HepG2 (cell line): ENCODE results near the gene PDCD2. TPM values are rescaled to one million over a fixed set of nuclear protein-coding genes. Genes with fewer than 3 reads are reported as not detected.

ENCODE experiments used
- AHR ChIP-seq: IDR thresholded peaks from 2 replicates; pipeline ENCODE4 v1.6.1; 2018; ENCODE audit warnings: missing genetic modification reagents, missing compliant biosample characterization
- DMAP1 ChIP-seq: IDR thresholded peaks from 2 replicates; pipeline ENCODE4 v1.6.1; 2016
- ETV5 ChIP-seq: IDR thresholded peaks from 2 replicates; pipeline ENCODE4 v1.6.1; 2018; ENCODE audit warnings: missing biosample characterization, missing genetic modification reagents, inconsistent platforms, borderline replicate concordance
- FOXJ3 ChIP-seq: sonication (generic); formaldehyde crosslinking; IDR thresholded peaks from 2 replicates; pipeline ENCODE4 v1.4.0; 2020; ENCODE audit warnings: missing genetic modification reagents, mild to moderate bottlenecking, borderline replicate concordance
- MED1 ChIP-seq: sonication (generic); formaldehyde crosslinking; IDR thresholded peaks from 2 replicates; pipeline ENCODE4 v1.4.0; 2020; ENCODE audit warnings: missing genetic modification reagents
- MEIS1 ChIP-seq: sonication (generic); formaldehyde crosslinking; IDR thresholded peaks from 2 replicates; pipeline ENCODE4 v1.9.0; 2021; ENCODE audit warnings: mild to moderate bottlenecking, missing genetic modification reagents, moderate library complexity, borderline replicate concordance
- SP1 ChIP-seq, 2 experiments: fragments of 450-650 bp in 1 of 2; sonication (generic) in 1 of 2; formaldehyde crosslinking in 1 of 2; IDR thresholded peaks; 2 replicates each; pipeline versions ENCODE4 v1.4.0 to v1.6.1; 2016 to 2020; ENCODE audit warnings: missing genetic modification reagents in 1 of 2
- TBL1XR1 ChIP-seq: fragments of 150-350 bp; IDR thresholded peaks from 2 replicates; pipeline ENCODE4 v1.6.1; 2014; ENCODE audit warnings: borderline replicate concordance, low read length; ENCODE audit not compliant: partially characterized antibody
- TEAD2 ChIP-seq: sonication (generic); formaldehyde crosslinking; IDR thresholded peaks from 2 replicates; pipeline ENCODE4 v1.9.0; 2021; ENCODE audit warnings: missing genetic modification reagents
- TFE3 ChIP-seq: IDR thresholded peaks from 2 replicates; pipeline ENCODE4 v1.6.1; 2016
- ZBTB10 ChIP-seq: sonication (generic); formaldehyde crosslinking; IDR thresholded peaks from 2 replicates; pipeline ENCODE4 v1.4.0; 2020; ENCODE audit warnings: missing genetic modification reagents, borderline replicate concordance
- ZBTB3 ChIP-seq: sonication (generic); formaldehyde crosslinking; IDR thresholded peaks from 2 replicates; pipeline ENCODE4 v1.4.0; 2020; ENCODE audit warnings: low read depth, mild to moderate bottlenecking, moderate library complexity, missing genetic modification reagents, borderline replicate concordance
- ZFP36L2 ChIP-seq: sonication (generic); formaldehyde crosslinking; IDR thresholded peaks from 2 replicates; pipeline ENCODE4 v1.4.0; 2020; ENCODE audit warnings: missing genetic modification reagents
- ZFY ChIP-seq: sonication (generic); formaldehyde crosslinking; IDR thresholded peaks from 2 replicates; pipeline ENCODE4 v1.4.0; 2020; ENCODE audit warnings: missing genetic modification reagents
- ZNF326 ChIP-seq: sonication (generic); formaldehyde crosslinking; IDR thresholded peaks from 2 replicates; pipeline ENCODE4 v1.4.0; 2020; ENCODE audit warnings: missing genetic modification reagents, borderline replicate concordance
- ZNF383 ChIP-seq: sonication (generic); formaldehyde crosslinking; IDR thresholded peaks from 2 replicates; pipeline ENCODE4 v1.4.0; 2020; ENCODE audit warnings: missing genetic modification reagents, mild to moderate bottlenecking, borderline replicate concordance
- ZNF572 ChIP-seq: sonication (generic); formaldehyde crosslinking; IDR thresholded peaks from 2 replicates; pipeline ENCODE4 v1.5.1; 2020; ENCODE audit warnings: mild to moderate bottlenecking, missing genetic modification reagents
- ZNF614 ChIP-seq: IDR thresholded peaks from 2 replicates; pipeline ENCODE4 v1.6.1; 2018; ENCODE audit warnings: missing biosample characterization, missing genetic modification reagents, inconsistent platforms, borderline replicate concordance
- ZNF652 ChIP-seq: IDR thresholded peaks from 2 replicates; pipeline ENCODE4 v1.6.1; 2016; ENCODE audit warnings: low read depth, borderline replicate concordance
- ZNF678 ChIP-seq: sonication (generic); formaldehyde crosslinking; IDR thresholded peaks from 2 replicates; pipeline ENCODE4 v1.4.0; 2020; ENCODE audit warnings: mild to moderate bottlenecking, missing genetic modification reagents
- polyA plus RNA-seq, 8 experiments: library from polyadenylated mRNA; depleted of rRNA in 3 of 8; stranded (reverse) in 7 of 8; unstranded in 1 of 8; fragments of >200 nt; fragmentation: Illumina TruSeq in 4 of 8; extraction: Trizol in 4 of 8; gene quantifications; 2 replicates each; pipeline versions ENCODE4 v1.2.1 to v1.2.3, GENCODE V29; 2011 to 2016; ENCODE audit warnings: low read depth in 4 of 8, missing spikeins in 1 of 8, mixed read lengths in 1 of 8; ENCODE audit not compliant: insufficient read depth in 1 of 8
- total RNA-seq, 5 experiments: library from RNA; depleted of rRNA; stranded (reverse); fragments of >200 nt; fragmentation: Illumina TruSeq; extraction: Trizol; gene quantifications; 2 replicates each; pipeline ENCODE4 v1.2.3, GENCODE V29; 2016; ENCODE audit warnings: low read depth in 1 of 5
- TF ChIP-seq, protein P1 (sequence below): sonication (generic); formaldehyde crosslinking; IDR thresholded peaks from 2 replicates; pipeline ENCODE4 v1.5.1; 2020; ENCODE audit warnings: mild to moderate bottlenecking, moderate library complexity, missing genetic modification reagents
- TF ChIP-seq, protein P2 (sequence below): IDR thresholded peaks from 2 replicates; pipeline ENCODE4 v1.6.1; 2016

PDCD2 gene
- total and polyA plus RNA-seq, 2 of the 13 experiments (the other 11 are each of a cell fraction or from before 2014, with no cell fraction given) = 83.6 to 133 TPM

DNA sequence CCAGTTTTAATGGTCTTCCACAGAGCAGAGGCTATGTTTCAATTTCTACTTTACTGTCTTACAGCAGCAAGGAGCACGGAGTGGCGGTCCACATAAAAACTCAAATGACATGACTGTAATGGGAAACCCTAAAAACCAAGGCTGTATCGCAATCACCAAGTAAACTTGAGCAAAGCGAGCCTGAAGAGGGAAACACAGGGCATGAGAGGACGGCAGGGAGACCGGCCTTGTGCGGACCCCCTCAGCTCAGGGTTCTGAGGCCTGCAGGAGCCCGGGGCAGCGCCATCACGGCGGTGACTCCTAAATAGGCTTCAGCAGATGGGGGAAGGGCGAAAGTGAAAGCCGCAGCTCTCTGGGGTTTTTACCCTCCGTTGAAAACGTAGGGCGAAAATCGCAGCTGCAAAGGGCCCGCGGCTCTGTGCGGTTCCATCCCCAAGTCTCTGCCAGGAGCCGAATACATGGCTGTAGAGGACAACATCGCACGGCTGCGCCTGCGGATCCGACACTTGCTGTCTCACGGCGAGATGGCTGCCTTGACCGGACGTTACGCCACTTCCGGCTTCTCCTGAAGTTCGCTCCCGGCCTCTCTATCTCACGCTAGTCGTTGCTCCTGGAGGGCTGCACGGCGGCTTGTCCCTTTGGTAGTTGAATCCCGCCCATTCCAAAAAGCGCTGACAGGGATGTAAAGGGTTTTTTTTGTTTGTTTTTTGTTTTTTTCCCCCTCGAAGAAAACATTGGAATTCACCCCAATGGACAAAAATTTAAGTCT, 31.5 kb downstream of the PDCD2 start, which contains the start of gene PSMB1 (continued):
- TF ChIP-seq TFE3 (CRISPR knock-in tag) (0 out of 2 replicates have a peak, but pooled peaks have one; percentile 37), ZNF614 (CRISPR knock-in tag) (peak; percentile 55; the same call in 1 of the 2 replicates), ZFP36L2 (no peak; the same call in 1 of the 2 replicates), ZNF652 (CRISPR knock-in tag) (no peak), DMAP1 (CRISPR knock-in tag) (peak; percentile 98), AHR (peak; percentile 89; the same call in 1 of the 2 replicates), MED1 (CRISPR knock-in tag) (peak; percentile 8; the same call in 1 of the 2 replicates), ZNF572 (CRISPR knock-in tag) (no peak), ZNF678 (CRISPR knock-in tag) (0 out of 2 replicates have a peak, but pooled peaks have one; percentile 35), TEAD2 (CRISPR knock-in tag) (no peak), FOXJ3 (peak; percentile 13; the same call in 1 of the 2 replicates), ZFY (CRISPR knock-in tag) (peak; percentile 97), MEIS1 (peak; percentile 67; the same call in 1 of the 2 replicates), ZBTB10 (peak; percentile 67; the same call in 1 of the 2 replicates), TBL1XR1 (peak; percentile 76), ZNF326 (no peak), ETV5 (CRISPR knock-in tag) (peak; percentile 95), ZNF383 (CRISPR knock-in tag) (no peak), ZBTB3 (no peak), SP1 (IDR thresholded peaks at IDR 0.05) (no peak), SP1 (CRISPR knock-in tag; IDR thresholded peaks at IDR 0.05) (0 out of 2 replicates have a peak, but pooled peaks have one; percentile 19)
- TF ChIP-seq, protein P1, sequence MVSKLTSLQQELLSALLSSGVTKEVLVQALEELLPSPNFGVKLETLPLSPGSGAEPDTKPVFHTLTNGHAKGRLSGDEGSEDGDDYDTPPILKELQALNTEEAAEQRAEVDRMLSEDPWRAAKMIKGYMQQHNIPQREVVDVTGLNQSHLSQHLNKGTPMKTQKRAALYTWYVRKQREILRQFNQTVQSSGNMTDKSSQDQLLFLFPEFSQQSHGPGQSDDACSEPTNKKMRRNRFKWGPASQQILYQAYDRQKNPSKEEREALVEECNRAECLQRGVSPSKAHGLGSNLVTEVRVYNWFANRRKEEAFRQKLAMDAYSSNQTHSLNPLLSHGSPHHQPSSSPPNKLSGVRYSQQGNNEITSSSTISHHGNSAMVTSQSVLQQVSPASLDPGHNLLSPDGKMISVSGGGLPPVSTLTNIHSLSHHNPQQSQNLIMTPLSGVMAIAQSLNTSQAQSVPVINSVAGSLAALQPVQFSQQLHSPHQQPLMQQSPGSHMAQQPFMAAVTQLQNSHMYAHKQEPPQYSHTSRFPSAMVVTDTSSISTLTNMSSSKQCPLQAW (CRISPR knock-in tag) = peak; percentile 42; the same call in 1 of the 2 replicates
- TF ChIP-seq, protein P2, sequence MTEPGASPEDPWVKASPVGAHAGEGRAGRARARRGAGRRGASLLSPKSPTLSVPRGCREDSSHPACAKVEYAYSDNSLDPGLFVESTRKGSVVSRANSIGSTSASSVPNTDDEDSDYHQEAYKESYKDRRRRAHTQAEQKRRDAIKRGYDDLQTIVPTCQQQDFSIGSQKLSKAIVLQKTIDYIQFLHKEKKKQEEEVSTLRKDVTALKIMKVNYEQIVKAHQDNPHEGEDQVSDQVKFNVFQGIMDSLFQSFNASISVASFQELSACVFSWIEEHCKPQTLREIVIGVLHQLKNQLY (CRISPR knock-in tag) = no peak
